Stimulated activated CD8-positive, alpha-beta memory T cell treated with anti-CD3 and anti-CD28 coated beads, Interleukin-12 subunit alpha, Interleukin-12 subunit beta, amount 100 ng/mL, for 24 hours (primary cell): ENCODE results near the gene CPXM1.
"Not testable (repeated sequence)": the region's sequence is repeated elsewhere in the genome, so short reads cannot be mapped to it uniquely, and the experiment has no call there.

Source experiments
- DNase-seq: peaks from one replicate; pipeline ENCODE4 v3.0.0-alpha.2; 2020; ENCODE audit errors: extremely low read depth

The CPXM1 gene

DNA sequence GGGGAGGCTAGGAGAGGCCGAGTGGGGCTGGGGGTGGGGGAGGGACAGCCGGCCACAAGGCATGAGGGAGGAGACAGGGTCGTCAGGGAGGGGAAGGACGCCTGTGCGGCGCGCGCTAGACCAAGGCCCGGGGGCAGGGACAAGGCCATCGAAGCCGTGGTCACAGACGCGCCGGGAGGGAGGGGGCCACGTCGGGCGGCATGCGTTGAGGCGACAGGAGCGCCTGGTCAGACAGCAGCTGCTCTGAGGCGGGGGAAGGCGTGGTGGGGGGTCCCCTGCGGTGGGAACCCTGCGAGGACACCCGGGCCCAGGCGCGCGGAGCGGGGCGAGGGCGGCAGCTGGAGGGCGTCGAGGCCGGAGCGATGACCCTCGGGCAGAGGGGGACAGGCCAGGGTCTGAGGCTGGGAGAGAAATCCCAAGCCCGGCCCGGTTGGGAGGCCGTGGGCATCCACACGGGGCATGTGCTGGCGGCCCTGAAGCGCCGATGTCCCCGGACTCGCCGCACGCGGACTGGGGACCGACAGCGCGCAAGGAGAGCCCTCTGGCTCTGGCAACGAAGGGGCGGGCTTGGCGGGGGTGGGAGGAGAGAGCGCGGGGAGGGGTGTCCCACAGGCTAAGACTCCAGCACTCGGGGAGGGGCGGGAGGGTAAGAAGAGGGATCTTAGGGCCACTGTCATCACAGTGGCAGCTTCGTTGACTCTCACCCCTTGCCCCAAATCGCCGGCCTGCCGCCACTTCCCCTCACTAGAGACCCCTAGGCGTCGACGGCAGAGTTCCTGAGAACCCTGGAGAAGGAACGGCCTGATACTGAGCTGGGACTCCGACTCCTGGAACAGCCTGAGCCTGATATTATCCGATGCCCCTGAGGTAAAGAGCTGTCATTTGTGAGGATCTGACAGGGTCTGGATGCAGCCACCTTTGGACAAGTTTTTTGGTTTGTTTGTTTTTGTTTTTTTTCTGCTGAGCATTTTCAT lies 20.8 kb upstream of the CPXM1 start:
- no peak for DNase-seq

- no peak for DNase-seq
Measured at GRCh38 chr20:2820084-2820895, 19.9 kb upstream of the CPXM1 start.

DNA sequence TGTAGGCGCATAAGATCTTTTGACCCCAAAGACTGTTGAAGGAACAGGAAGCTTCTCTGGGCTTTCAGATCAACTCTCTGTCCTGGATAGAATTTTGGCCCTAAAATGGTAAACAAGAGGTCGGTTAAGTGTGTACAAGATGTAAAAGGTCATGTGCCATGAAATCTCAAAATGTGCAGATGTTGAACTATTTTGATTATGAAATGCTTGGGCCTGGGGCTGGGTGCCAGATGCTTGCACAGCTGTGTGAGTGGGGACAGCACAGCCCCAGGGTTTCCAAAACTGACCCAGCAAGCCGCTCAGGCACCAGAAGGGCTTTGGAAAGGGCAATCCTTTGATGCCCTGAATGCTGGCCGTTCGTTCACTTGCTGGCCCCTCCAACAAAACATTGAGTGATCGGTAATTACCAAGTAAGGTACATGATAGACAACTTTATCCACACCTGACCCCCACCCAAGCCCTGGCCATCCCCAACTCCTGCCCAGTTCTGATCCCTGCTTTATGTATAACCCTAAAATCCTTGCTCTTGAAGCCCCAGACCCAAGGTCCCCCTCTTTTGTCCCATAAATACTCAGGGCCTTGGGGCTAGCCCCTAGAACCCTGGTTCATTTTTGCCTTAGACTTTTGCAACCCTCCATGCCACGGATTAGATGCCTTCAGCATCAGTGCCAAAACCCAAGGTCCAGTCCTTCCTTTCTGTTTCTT lies 17.6 kb upstream of the CPXM1 start:
- no peak for DNase-seq

DNA sequence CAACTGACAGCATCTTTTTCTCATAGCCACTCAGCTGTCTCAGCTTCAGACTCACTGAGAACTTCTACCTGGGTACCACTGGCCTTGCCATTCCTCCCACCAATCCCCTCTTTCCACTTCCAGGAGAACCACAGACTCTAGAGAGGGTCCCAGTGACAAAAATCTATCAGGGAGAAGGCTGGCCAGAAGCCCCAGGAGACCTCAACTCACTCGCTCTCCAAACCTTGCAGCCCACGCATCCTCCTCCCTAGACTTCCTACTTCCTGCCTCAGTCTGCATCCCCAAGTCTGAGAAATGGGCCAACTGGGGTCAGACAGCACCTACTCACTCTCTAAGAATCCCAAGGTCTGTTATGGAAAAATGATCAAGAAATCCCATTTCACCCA lies 16.9 kb upstream of the CPXM1 start:
- DNase-seq, result no peak

GRCh38 chr20:2816583-2817340 lies 16.3 kb upstream of the CPXM1 start:
- DNase-seq, result no peak

DNA sequence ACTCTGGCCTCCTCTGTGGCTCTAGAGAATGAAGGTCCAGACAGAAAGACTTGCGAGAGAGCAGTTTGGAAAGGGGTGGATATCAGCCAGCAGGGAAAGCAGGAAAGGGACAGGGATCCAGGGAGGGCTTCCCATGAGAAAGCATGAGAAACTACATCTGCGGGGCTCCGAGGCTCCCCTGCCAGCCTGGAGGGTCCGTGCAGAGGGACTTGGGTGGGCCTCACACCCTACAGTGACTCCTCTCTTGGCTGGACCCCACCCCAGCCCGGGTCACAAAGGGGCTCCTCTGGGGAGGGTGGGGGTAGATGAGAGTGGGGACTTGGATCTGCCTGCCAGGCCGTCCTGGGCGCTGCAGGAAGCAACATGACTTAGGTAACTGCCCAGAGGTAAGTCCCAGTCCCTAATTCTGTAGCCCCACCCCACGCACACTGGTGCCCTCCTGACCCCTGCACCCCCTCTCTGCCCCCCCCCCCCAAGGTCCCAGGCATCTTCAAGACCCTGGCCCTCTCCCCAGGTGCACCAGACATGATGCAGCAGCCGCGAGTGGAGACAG lies 15.7 kb upstream of the CPXM1 start, which contains the start of gene TMEM239:
Gene TMEM239 (plus strand): TSS at position 335 of the 553 bp plus-strand sequence. CDS start 191 bp downstream, at position 526.
- no peak for DNase-seq

- DNase-seq, result no peak
Measured at GRCh38 chr20:2815242-2815900, 14.9 kb upstream of the CPXM1 start.

GRCh38 chr20:2814587-2815051 lies 14.2 kb upstream of the CPXM1 start, which contains the start of gene C20orf141:
Gene C20orf141 (plus strand): TSS chr20:2814987. CDS start chr20:2815185, 198 bp downstream.
- no peak for DNase-seq

DNA sequence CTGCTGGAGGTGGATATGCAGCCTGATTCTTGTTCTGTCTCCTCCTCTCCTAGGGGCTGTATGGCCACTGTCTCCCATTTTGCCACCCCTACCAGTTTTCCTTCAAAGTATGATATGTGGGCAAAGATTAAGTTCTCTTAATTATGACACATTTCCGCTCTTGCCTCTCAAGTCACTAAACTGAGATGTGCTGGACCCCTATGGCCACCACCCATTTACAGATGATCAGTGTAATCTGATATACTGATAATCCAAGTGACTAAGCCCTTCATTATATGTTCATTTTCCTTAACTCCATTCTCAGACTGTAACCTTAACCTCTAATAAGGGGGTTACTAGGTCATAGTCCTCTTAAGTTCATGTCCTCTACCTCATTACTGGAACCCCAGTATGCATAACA lies 13.6 kb upstream of the CPXM1 start:
- DNase-seq, result no peak

DNA sequence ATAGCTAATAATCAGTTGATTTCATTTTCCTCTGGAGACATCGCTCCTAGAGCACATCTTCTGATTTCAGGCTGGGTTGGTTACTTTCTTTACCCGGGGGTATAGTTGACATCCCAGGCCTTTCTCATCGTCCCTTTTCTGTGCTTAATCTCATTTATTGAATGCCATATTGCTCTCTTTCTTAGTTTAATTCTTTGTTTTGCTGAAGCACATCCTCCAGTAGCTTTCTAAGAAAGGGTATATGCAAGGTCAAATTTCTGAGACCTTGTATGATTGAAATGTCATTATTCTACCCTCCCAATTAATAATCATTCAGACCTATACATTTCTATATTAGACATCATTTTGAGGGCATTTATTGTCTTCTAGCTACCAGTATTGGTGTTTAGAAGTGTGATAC lies 11.8 kb upstream of the CPXM1 start:
- no peak for DNase-seq

GRCh38 chr20:2809690-2810089 lies 9.3 kb upstream of the CPXM1 start:
- no peak for DNase-seq

DNA sequence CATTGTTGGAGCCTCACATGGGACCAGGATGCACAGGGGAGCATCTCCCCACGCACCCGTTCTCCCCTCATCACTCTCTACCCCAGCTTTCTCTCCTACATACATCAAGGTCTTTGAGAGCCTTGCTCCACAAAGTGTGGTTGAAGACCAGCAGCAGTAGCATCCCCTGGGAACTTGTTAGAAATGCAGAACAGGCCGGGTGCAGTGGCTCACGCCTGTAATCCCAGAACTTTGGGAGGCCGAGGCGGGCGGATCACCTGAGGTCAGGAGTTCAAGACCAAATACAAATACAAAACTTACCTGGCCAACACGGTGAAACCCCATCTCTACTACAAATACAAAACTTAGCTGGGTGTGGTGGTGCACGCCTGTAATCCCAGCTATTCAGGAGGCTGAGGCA lies 7.5 kb upstream of the CPXM1 start:
- DNase-seq, result not testable (repeated sequence)

DNA sequence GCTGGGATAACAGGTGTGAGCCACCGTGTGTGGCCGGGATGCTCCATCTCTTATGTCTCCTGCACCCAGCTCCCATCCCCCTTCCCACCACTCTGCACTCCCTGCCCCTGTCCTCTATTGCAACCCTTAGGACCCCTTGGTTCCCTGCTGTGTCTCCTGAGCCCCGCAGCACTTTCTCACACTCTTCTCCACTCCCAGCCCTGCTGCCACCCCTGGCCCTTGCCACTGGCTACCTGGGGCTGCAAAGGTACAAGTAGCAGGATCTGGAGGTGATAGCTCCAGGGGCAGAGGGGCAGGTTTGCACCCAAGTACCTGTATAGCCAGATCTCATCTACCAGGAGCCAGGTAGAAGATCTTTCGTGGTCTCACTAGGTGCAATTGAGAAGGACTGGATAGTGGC lies 6.6 kb upstream of the CPXM1 start:
- no peak for DNase-seq

- no peak for DNase-seq
Measured at GRCh38 chr20:2806351-2806701, 5.9 kb upstream of the CPXM1 start.

DNA sequence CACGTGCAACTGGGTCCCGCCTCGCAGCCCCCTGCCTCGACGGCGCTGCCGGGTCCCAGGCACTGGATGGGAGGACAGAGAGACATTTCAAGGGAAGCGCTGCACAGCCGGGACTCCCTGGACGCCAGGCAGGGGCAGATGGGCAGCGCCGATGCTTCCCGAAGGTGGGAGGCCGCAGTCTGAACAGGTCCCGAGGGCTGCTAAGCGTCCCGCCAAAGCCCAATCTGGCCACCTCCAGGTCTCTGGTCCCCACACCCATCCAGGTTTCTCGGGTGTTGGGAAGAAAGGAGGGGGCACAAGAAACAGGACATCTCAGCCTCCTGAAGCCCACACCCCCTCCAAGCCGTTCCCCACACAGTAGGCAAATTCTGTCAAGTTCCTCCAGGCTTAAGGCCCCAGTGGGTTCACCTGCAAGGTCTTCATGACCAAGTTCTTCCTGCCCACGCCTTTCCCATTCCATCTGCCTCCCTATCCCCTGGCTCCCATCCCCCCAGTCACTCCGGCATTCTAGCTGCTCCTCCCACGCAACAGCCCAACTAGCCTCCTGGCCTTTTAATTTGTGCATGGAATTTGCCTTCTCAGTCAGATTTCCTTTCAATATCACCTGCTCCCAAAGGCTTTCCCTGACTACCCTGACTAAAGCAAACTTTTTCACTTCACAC lies 5.4 kb upstream of the CPXM1 start:
- DNase-seq, result no peak

DNA sequence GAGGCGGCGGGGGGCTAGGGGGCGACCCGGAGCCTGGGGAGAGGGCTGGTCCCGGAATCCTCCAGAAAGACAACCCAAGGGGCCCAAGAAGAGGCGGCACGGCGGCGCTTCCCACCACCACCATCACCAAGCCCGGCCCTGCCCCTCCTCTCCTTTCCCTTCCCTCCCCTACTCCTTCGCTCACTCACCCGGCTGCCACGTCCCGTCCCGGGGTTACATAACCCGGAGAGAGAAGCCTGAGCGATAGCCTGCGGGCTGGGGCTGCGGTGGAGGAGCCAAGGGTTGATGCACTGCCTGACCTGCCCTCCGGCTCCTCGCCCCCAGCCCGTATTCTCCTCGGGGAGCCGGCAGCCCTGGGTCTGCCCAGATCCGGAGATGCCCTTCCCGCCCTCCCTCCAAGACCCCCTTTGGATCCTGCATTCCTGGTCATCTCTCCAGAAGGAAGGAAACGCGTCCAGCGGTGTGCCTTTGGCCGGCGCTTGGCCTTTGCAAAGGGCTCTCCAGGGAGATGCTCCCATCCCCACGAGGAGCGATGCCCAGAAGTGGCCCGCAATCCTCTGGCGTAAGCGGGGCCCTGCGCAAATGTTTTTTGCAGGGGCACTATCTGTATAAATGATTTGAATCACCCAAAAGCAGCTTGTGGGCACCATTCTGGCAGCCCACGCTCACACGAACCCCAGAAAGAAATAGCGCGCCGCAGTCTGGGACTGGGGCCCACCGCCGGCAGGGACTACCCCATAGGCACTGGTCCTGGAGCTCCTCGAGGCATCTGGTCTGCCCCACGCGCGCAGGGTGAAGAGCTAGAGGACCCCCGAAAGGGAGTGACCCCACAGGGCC lies 4.6 kb upstream of the CPXM1 start:
- no peak for DNase-seq

GRCh38 chr20:2804041-2804828 lies 3.8 kb upstream of the CPXM1 start:
- no peak for DNase-seq

DNA sequence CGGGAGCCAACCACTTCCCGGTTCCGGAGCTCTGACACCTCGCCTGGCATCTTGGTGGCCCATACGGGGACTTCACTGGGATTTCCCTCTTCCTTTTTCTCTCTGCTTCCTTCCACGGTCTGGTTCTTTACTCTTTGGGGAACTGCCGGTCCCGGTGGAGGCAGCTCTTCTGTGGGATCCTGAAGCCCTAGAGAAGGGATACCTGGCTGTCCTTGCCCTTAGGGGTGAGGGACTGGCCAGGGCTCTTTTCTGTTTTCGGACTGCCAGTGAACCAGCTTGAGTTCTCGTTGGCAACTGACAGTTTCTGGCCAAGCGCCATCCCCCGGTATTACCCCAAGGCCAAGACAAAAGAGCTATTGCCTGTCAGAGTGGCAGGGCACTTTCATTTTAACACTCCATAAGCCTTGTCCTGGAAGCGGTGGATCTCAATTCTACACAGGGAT lies 880 bp upstream of the CPXM1 start:
- DNase-seq, result no peak
